Smooth muscle cell (in vitro differentiated cells): ENCODE results near the gene HES5. TPM values are rescaled to one million over a fixed set of nuclear protein-coding genes. Genes with fewer than 3 reads are reported as not detected.

Source experiments
- DNase-seq: peaks from one replicate; lab custom pipeline; 2025; ENCODE audit not compliant: unreplicated experiment; lab: John Stamatoyannopoulos, UW
- H2AFZ ChIP-seq: fragments of 200-600 bp; sonication (generic); 2 replicates; pipeline ENCODE4 v1.6.0; 2016; ENCODE audit warnings: antibody characterized with exemption, low read depth, mild to moderate bottlenecking
- H3F3A ChIP-seq: fragments of 200-600 bp; sonication (generic); 2 replicates; pipeline ENCODE4 v1.6.0; 2017; ENCODE audit warnings: antibody characterized with exemption, low read depth
- H3K27ac ChIP-seq: fragments of 200-600 bp; sonication (generic); 2 replicates; pipeline ENCODE4 v1.5.1; 2016; ENCODE audit warnings: low read depth, mild to moderate bottlenecking
- H3K27me3 ChIP-seq: fragments of 200-600 bp; sonication (generic); 2 replicates; pipeline ENCODE4 v1.6.1; 2016; ENCODE audit warnings: low read depth, mild to moderate bottlenecking
- H3K36me3 ChIP-seq: fragments of 200-600 bp; sonication (generic); 2 replicates; pipeline ENCODE4 v1.5.1; 2016; ENCODE audit warnings: low read depth
- H3K4me1 ChIP-seq: fragments of 200-600 bp; sonication (generic); 2 replicates; pipeline ENCODE4 v1.5.1; 2016; ENCODE audit warnings: low read depth
- H3K4me2 ChIP-seq: fragments of 200-600 bp; sonication (generic); 2 replicates; pipeline ENCODE4 v1.6.0; 2016; ENCODE audit warnings: mild to moderate bottlenecking
- H3K4me3 ChIP-seq: fragments of 200-600 bp; sonication (generic); 2 replicates; pipeline ENCODE4 v1.5.1; 2016; ENCODE audit warnings: mild to moderate bottlenecking
- H3K79me2 ChIP-seq: fragments of 200-600 bp; sonication (generic); 2 replicates; pipeline ENCODE4 v1.6.0; 2016; ENCODE audit warnings: low read depth, mild to moderate bottlenecking
- H3K9ac ChIP-seq: fragments of 200-600 bp; sonication (generic); 2 replicates; pipeline ENCODE4 v1.6.0; 2016; ENCODE audit warnings: low read depth
- H3K9me3 ChIP-seq: fragments of 200-600 bp; sonication (generic); replicated peaks from 2 replicates; pipeline ENCODE4 v1.5.1; 2016; ENCODE audit warnings: low read depth
- H4K20me1 ChIP-seq: fragments of 200-600 bp; sonication (generic); 2 replicates; pipeline ENCODE4 v1.6.0; 2016; ENCODE audit warnings: low read depth
- WGBS: methylation state at CpG from one replicate; pipeline ENCODE4 v1.1.7; 2016; ENCODE audit warnings: low lambda C conversion rate; 5-methylcytosine and 5-hydroxymethylcytosine counted together
- polyA plus RNA-seq: library from polyadenylated mRNA; unstranded; fragments of >200 nt; fragmentation: Nextera tagmentation; extraction: Ambion mirVana; gene quantifications from 2 replicates; pipeline ENCODE4 v1.2.1, GENCODE V29; 2016
- total RNA-seq: library from RNA; depleted of rRNA; stranded (reverse); fragments of >200 nt; gene quantifications from 2 replicates; pipeline ENCODE4 v1.2.3, GENCODE V29; 2014
- TF ChIP-seq, protein P1 (sequence below): fragments of 200-600 bp; sonication (generic); IDR thresholded peaks from 2 replicates; pipeline ENCODE4 v1.5.1; 2017; ENCODE audit warnings: borderline replicate concordance, mild to moderate bottlenecking, antibody characterized with exemption; ENCODE audit not compliant: insufficient read depth, poor library complexity, severe bottlenecking

HES5 gene
- total and polyA plus RNA-seq, 2 experiments from 2014 or later, result 1.6 to 1.7 TPM

GRCh38 chr1:2520206-2520605 is 9.9 kb downstream of the HES5 start:
- no peaks in the 10 kb centered on the region for H3K36me3 ChIP-seq
- no peak for DNase-seq

DNA sequence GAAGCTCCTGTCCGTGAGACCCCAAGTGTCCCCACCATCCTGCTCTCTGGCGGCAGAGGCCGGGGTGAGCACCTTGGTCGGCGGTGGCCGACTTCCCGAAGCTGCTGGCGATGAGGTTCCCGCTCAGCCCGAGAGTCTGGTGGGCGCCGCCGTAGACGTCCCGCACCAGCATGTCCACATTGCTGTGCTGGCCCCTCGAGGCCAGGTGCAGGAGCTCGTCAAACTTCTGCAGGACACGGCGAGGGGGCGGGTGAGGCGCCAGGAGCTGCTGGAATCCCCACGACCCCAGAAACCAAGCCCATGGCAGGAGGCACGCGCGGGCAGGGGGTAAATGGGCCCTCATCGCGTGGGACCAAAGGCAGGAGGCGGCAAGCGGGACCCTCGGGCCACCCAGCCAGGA is 10.3 kb downstream of the HES5 start:
- Histone ChIP-seq H3K4me2 (no peak overlapping the region), H3K27ac (no peak overlapping the region), H3K36me3 (no peaks in the 10 kb centered on the region), H3K4me3 (no peak overlapping the region), H3F3A (no peaks in the 10 kb centered on the region), H2AFZ (no peak overlapping the region), H3K79me2 (peaks cover 29% of the 10 kb centered on the region), H3K27me3 (no peaks in the 10 kb centered on the region), H4K20me1 (peaks cover 69% of the 10 kb centered on the region), H3K9me3 (no peaks in the 10 kb centered on the region), H3K4me1 (no peaks in the 10 kb centered on the region), H3K9ac (no peak overlapping the region)
- TF ChIP-seq, protein P1, sequence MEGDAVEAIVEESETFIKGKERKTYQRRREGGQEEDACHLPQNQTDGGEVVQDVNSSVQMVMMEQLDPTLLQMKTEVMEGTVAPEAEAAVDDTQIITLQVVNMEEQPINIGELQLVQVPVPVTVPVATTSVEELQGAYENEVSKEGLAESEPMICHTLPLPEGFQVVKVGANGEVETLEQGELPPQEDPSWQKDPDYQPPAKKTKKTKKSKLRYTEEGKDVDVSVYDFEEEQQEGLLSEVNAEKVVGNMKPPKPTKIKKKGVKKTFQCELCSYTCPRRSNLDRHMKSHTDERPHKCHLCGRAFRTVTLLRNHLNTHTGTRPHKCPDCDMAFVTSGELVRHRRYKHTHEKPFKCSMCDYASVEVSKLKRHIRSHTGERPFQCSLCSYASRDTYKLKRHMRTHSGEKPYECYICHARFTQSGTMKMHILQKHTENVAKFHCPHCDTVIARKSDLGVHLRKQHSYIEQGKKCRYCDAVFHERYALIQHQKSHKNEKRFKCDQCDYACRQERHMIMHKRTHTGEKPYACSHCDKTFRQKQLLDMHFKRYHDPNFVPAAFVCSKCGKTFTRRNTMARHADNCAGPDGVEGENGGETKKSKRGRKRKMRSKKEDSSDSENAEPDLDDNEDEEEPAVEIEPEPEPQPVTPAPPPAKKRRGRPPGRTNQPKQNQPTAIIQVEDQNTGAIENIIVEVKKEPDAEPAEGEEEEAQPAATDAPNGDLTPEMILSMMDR, result no peak
- DNase-seq, result no peak
- 97% methylated on average over 19 of the region's 30 CpGs for WGBS

More at GRCh38 chr1:2520206-2520605, 9.9 kb downstream of the HES5 start:
- Histone ChIP-seq H3F3A (no peaks in the 10 kb centered on the region), H3K9me3 (no peaks in the 10 kb centered on the region), H2AFZ (no peak overlapping the region), H3K4me2 (no peak overlapping the region), H3K27ac (no peak overlapping the region), H3K4me3 (no peak overlapping the region), H4K20me1 (peaks cover 71% of the 10 kb centered on the region), H3K79me2 (peaks cover 34% of the 10 kb centered on the region), H3K4me1 (peaks cover 4% of the 10 kb centered on the region), H3K27me3 (no peaks in the 10 kb centered on the region), H3K9ac (no peak overlapping the region)
- TF ChIP-seq, protein P1, result no peak
- 96% methylated on average over 18 of the region's 20 CpGs for WGBS

GRCh38 chr1:2519029-2519685 is 10.9 kb downstream of the HES5 start:
- no peaks in the 10 kb centered on the region for H3K27me3 ChIP-seq
- no peaks in the 10 kb centered on the region for H3K36me3 ChIP-seq
- no peaks in the 10 kb centered on the region for H3K4me1 ChIP-seq
- no peak overlapping the region for H3K4me2 ChIP-seq
- no peak overlapping the region for H2AFZ ChIP-seq
- no peaks in the 10 kb centered on the region for H3F3A ChIP-seq
- H3K79me2 ChIP-seq, result peaks cover 23% of the 10 kb centered on the region
- peaks cover 63% of the 10 kb centered on the region for H4K20me1 ChIP-seq
- no peak overlapping the region for H3K4me3 ChIP-seq
- 87% methylated on average over 23 of the region's 25 CpGs for WGBS
- no peak for DNase-seq
- no peak overlapping the region for H3K27ac ChIP-seq
- no peak overlapping the region for H3K9ac ChIP-seq
- TF ChIP-seq, protein P1, result no peak
- no peaks in the 10 kb centered on the region for H3K9me3 ChIP-seq

DNA sequence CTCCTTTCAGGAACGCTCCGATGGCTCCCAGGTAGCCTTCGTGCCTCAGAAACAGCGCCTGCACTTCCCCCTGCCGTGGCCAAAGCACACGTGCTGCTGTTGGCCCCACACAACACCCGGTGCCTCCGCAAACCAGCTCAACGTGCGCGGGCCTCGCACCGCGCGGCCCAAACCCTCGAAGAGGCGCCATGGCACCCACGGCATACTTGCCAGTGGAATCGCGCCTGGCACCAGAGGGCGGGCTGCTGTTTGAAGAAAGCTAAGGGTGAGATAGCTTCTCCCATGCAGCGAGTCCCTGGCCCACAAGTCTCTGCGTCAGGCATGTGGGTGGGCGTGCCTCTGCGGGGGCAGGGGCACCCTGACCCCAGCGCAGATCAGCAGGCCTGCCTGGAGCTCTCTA is 11.5 kb downstream of the HES5 start:
- H3K27me3 ChIP-seq, result no peaks in the 10 kb centered on the region
- 95% methylated on average over 26 of the region's 26 CpGs for WGBS
- H3K4me2 ChIP-seq, result no peak overlapping the region
- H3F3A ChIP-seq, result no peaks in the 10 kb centered on the region
- no peak for DNase-seq
- no peak overlapping the region for H3K9ac ChIP-seq
- peaks cover 57% of the 10 kb centered on the region for H4K20me1 ChIP-seq
- H3K27ac ChIP-seq, result no peak overlapping the region
- no peaks in the 10 kb centered on the region for H3K9me3 ChIP-seq
- TF ChIP-seq, protein P1, result no peak
- peaks cover 17% of the 10 kb centered on the region for H3K79me2 ChIP-seq
- H3K36me3 ChIP-seq, result no peaks in the 10 kb centered on the region
- no peaks in the 10 kb centered on the region for H3K4me1 ChIP-seq
- no peak overlapping the region for H3K4me3 ChIP-seq
- no peak overlapping the region for H2AFZ ChIP-seq
